ENCODE measurements around the gene TREML2. TPM values are rescaled to one million over a fixed set of nuclear protein-coding genes. Genes with fewer than 3 reads are reported as not detected.

The TREML2 gene
- polyA plus RNA-seq, 2 donors: 0.01 TPM; not detected in 1

DNA sequence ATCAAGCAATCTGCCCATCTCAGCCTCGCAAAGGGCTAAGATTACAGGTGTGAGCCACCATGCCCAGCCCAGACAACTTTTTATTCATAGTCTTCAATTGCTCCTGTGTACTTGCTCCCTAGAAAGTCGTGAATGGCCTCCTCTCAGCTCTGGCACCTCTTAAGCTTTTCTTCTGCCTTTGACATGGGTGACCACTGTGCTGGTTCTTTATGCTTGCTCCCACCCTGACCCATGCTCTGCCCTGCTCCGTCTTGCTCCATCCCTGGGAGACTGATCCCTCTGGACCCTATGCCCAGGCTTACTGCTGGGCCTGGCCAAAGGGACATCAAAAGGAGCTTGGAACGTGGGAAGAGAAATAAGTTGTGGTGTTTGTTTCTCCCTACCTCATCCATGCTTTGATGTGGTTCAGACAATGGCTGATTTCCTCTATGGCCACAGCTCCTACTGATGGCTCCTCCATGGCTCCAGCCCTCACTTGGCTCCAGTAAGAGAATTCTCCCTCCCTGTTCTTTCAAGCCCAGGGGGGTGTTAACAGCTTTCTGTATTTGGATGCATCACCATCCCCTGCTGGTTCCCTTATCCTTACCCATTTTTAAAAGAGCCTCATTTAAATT is 30.3 kb downstream of the TREML2 start:
- Histone ChIP-seq H3K27ac (ENCODE audit: low read depth in 2 of 2, low read length in 1 of 2) (no peak overlapping the region), H3K9me3 (ENCODE audit: control insufficient read depth in 2 of 2, insufficient read depth in 1 of 2, low read depth in 1 of 2, low read length in 1 of 2) (no peaks in the 10 kb centered on the region), H3K27me3 (ENCODE audit: control insufficient read depth in 1 of 2, insufficient read depth in 2 of 2, low read length in 2 of 2) (no peaks in the 10 kb centered on the region), H3K36me3 (ENCODE audit: control insufficient read depth in 2 of 2, insufficient read depth in 2 of 2, low read length in 1 of 2) (no peaks in the 10 kb centered on the region), H3K4me1 (ENCODE audit: control insufficient read depth in 2 of 2, insufficient read depth in 2 of 2, low read length in 1 of 2) (no peaks in the 10 kb centered on the region), H3K4me3 (ENCODE audit: low read depth in 1 of 2, low read length in 2 of 2) (no peak overlapping the region)
- 62 to 68% methylated on average over 4 of the region's 4 CpGs for WGBS, 2 donors

DNA sequence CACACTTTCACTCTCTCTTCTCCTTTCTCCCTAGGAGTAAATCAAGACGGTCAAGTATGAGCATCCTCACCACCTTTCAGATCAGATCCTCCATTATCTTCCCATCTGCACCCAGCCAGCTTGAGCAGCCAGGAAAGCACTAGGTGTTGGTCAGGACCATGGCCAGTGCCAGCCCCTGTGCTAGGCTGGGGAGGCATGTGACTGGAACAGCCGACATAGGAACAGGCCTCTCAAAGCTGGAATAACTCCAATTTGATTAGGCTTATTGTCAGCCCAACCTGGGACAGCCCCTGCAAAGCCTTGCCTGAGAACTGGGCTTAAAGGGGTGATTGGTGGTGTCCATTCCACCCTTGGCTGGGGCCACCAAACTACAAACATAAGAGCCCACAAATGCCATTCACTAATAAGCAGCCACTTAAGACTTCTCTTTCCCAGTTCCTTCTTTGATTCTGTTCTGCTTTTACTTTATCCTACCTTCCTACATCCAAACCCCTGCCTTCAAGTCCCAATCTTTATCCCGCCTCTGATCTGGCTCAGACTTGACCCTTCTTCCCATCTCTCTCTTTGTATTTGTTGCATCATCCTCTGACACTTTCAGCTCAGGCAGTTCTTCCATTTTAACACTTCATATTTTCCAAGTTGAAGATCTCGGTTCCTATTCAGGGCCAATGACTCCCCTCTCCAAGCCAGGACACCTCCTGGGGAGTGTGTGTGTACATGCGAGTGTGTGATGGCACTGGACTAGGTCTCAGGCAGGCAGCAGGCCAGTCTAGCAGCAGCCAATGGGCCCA is 33.6 kb downstream of the TREML2 start:
- Histone ChIP-seq H3K4me1 (ENCODE audit: control insufficient read depth in 2 of 2, insufficient read depth in 2 of 2, low read length in 1 of 2) (no peaks in the 10 kb centered on the region), H3K27me3 (ENCODE audit: control insufficient read depth in 1 of 2, insufficient read depth in 2 of 2, low read length in 2 of 2) (no peaks in the 10 kb centered on the region), H3K4me3 (ENCODE audit: low read depth in 1 of 2, low read length in 2 of 2) (no peak overlapping the region), H3K9me3 (ENCODE audit: control insufficient read depth in 2 of 2, insufficient read depth in 1 of 2, low read depth in 1 of 2, low read length in 1 of 2) (no peaks in the 10 kb centered on the region), H3K27ac (ENCODE audit: low read depth in 2 of 2, low read length in 1 of 2) (no peak overlapping the region), H3K36me3 (ENCODE audit: control insufficient read depth in 2 of 2, insufficient read depth in 2 of 2, low read length in 1 of 2) (no peaks in the 10 kb centered on the region)
- WGBS, 2 donors: 69% methylated on average over 5 of the region's 5 CpGs

DNA sequence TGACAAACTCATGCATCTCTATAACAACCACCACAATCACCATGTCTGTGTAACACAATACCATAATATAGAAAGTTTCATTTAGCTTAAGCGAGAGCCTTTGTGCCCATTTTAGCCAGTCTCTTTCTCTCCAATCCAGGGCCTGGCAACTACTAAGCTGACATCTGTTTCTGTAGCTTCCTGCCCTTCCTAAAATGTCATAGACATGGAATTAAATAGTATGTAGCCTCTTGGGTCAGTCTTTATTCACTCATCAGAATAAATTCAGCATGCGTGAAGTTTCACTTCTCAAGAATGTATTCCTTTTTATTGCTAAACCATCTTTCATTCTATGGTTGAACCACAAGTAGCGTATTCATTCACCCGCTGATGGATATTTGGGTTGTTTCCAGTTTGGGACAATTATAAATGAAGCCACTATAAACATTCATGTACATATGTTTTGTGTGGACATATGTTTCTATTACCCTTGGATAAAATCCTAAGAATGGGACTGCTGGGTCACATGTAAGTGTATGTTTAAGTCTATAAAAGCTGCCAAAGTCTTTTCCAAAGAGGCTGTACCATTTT is 36.3 kb downstream of the TREML2 start:
- Histone ChIP-seq H3K27me3 (ENCODE audit: control insufficient read depth in 1 of 2, insufficient read depth in 2 of 2, low read length in 2 of 2) (no peaks in the 10 kb centered on the region), H3K9me3 (ENCODE audit: control insufficient read depth in 2 of 2, insufficient read depth in 1 of 2, low read depth in 1 of 2, low read length in 1 of 2) (no peaks in the 10 kb centered on the region), H3K27ac (ENCODE audit: low read depth in 2 of 2, low read length in 1 of 2) (no peak overlapping the region), H3K4me1 (ENCODE audit: control insufficient read depth in 2 of 2, insufficient read depth in 2 of 2, low read length in 1 of 2) (no peaks in the 10 kb centered on the region), H3K4me3 (ENCODE audit: low read depth in 1 of 2, low read length in 2 of 2) (no peak overlapping the region), H3K36me3 (ENCODE audit: control insufficient read depth in 2 of 2, insufficient read depth in 2 of 2, low read length in 1 of 2) (no peaks in the 10 kb centered on the region)
- WGBS, 2 donors: 81 to 87% methylated on average over 4 of the region's 4 CpGs

DNA sequence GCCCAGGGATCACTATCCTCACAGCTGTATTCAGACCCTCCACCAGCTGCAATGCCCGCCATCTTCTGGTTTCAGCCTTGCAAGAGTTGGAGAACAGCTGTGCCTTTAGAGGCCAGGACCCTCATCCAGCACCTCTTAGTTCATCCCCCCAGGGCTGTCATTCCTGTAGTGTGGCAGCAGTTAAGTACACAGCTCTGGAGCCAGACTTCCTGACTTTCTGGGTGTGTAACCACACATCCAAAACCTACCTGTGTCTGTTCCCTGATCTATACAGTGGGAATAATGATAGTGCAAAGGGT is 37.6 kb downstream of the TREML2 start:
- H3K4me1 ChIP-seq (ENCODE audit: control insufficient read depth in 2 of 2, insufficient read depth in 2 of 2, low read length in 1 of 2): no peaks in the 10 kb centered on the region
- H3K4me3 ChIP-seq (ENCODE audit: low read depth in 1 of 2, low read length in 2 of 2): no peak overlapping the region
- no peaks in the 10 kb centered on the region for H3K9me3 ChIP-seq (ENCODE audit: control insufficient read depth in 2 of 2, insufficient read depth in 1 of 2, low read depth in 1 of 2, low read length in 1 of 2)
- no peak overlapping the region for H3K27ac ChIP-seq (ENCODE audit: low read depth in 2 of 2, low read length in 1 of 2)
- H3K36me3 ChIP-seq (ENCODE audit: control insufficient read depth in 2 of 2, insufficient read depth in 2 of 2, low read length in 1 of 2): no peaks in the 10 kb centered on the region
- no peaks in the 10 kb centered on the region for H3K27me3 ChIP-seq (ENCODE audit: control insufficient read depth in 1 of 2, insufficient read depth in 2 of 2, low read length in 2 of 2)
- WGBS, 2 donors: 89 to 94% methylated on average over 1 of the region's 1 CpG

GRCh38 chr6:41162687-41163418 is 38.1 kb downstream of the TREML2 start, which contains the start of gene TREM2:
TSS of gene TREM2 (minus strand) at chr6:41163116. CDS start at chr6:41163082, 34 bp downstream.
- no peaks in the 10 kb centered on the region for H3K36me3 ChIP-seq (ENCODE audit: control insufficient read depth in 2 of 2, insufficient read depth in 2 of 2, low read length in 1 of 2)
- no peak within 1 kb of the TSS for H3K27ac ChIP-seq (ENCODE audit: low read depth in 2 of 2, low read length in 1 of 2)
- H3K27me3 ChIP-seq (ENCODE audit: control insufficient read depth in 1 of 2, insufficient read depth in 2 of 2, low read length in 2 of 2): no peaks in the 10 kb centered on the region
- 74 to 77% methylated on average over 10 of the region's 10 CpGs for WGBS, 2 donors
- H3K4me3 ChIP-seq (ENCODE audit: low read depth in 1 of 2, low read length in 2 of 2): no peak within 1 kb of the TSS
- no peaks in the 10 kb centered on the region for H3K9me3 ChIP-seq (ENCODE audit: control insufficient read depth in 2 of 2, insufficient read depth in 1 of 2, low read depth in 1 of 2, low read length in 1 of 2)
- H3K4me1 ChIP-seq (ENCODE audit: control insufficient read depth in 2 of 2, insufficient read depth in 2 of 2, low read length in 1 of 2): no peaks in the 10 kb centered on the region

DNA sequence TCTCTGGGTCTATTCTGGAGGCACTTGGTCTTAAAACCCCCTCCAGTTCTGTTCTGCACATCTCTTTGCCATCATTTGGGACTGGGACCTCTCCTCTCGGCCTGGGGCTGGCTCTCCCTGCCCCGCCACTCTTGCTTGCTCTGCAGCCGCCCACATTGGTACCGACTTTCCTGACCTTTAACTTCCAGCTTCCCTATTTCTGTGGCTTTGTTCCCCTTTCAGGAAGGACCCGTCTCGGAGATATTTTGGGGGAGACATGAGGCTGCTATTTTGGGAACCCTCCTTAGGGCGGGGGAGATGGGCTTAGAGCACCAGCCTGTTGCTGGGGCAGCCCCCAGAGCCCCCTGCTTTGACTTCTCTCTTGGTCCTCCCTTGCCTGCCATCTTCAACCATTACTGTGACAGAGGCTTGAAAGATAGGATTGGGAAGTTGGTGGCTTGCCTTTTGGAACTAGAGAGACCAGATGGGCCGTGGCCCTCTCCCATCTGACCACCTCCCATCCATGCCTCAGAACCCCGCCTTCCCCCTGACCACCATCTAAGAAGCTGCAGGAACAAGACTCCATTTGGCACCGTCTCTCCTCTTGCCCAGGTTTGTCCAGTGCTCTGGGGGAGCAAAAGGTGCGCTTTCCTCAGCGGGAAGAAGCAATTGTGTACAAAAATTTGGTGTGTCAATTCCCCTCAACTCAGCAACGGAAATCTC is 38.9 kb downstream of the TREML2 start:
- WGBS, 2 donors: 72 to 78% methylated on average over 13 of the region's 13 CpGs
- Histone ChIP-seq H3K9me3 (ENCODE audit: control insufficient read depth in 2 of 2, insufficient read depth in 1 of 2, low read depth in 1 of 2, low read length in 1 of 2) (no peaks in the 10 kb centered on the region), H3K36me3 (ENCODE audit: control insufficient read depth in 2 of 2, insufficient read depth in 2 of 2, low read length in 1 of 2) (no peaks in the 10 kb centered on the region), H3K4me3 (ENCODE audit: low read depth in 1 of 2, low read length in 2 of 2) (no peak overlapping the region), H3K27me3 (ENCODE audit: control insufficient read depth in 1 of 2, insufficient read depth in 2 of 2, low read length in 2 of 2) (no peaks in the 10 kb centered on the region), H3K4me1 (ENCODE audit: control insufficient read depth in 2 of 2, insufficient read depth in 2 of 2, low read length in 1 of 2) (no peaks in the 10 kb centered on the region), H3K27ac (ENCODE audit: low read depth in 2 of 2, low read length in 1 of 2) (no peak overlapping the region)

DNA sequence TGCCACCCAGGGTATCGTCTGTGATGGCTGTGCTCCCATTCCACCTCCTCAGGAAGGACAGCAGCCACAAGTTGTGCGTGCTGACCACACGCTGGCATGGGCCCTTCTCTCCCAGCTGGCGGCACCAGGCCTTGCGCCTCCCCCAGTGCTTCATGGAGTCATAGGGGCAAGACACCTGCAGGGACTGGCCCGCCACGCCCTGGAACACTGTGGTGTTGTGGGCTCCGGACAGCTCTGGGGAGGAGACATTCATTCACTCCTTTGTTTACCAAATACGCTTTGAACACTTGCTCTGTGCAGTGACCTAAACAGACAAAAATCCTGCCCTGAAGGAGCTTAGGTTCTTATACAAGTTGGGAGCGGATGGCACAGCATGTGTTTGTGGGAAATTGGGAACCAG is 39.6 kb downstream of the TREML2 start:
- WGBS, 2 donors: 88 to 90% methylated on average over 10 of the region's 10 CpGs
- no peaks in the 10 kb centered on the region for H3K4me1 ChIP-seq (ENCODE audit: control insufficient read depth in 2 of 2, insufficient read depth in 2 of 2, low read length in 1 of 2)

DNA sequence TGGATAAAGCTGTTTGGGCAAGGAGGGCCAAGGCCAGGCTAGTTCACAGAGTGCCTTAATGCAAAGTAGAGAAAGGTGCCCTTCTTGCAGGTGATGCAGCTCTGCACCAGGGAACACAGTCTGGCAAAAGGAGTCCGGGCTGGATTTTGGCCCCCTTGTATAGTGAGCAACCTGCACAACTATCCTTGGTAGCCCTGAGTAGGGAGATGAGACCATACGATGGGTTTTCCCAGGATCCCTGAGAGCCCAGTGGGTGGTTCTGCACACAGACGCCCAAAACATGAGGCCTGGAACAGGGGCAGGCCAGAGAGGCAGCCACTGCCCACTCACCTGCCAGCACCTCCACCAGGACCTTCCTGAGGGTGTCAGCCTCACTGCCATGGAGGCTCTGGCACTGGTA is 40.0 kb downstream of the TREML2 start:
- Histone ChIP-seq H3K27me3 (ENCODE audit: control insufficient read depth in 1 of 2, insufficient read depth in 2 of 2, low read length in 2 of 2) (no peaks in the 10 kb centered on the region), H3K4me1 (ENCODE audit: control insufficient read depth in 2 of 2, insufficient read depth in 2 of 2, low read length in 1 of 2) (no peaks in the 10 kb centered on the region), H3K27ac (ENCODE audit: low read depth in 2 of 2, low read length in 1 of 2) (no peak overlapping the region), H3K36me3 (ENCODE audit: control insufficient read depth in 2 of 2, insufficient read depth in 2 of 2, low read length in 1 of 2) (no peaks in the 10 kb centered on the region), H3K4me3 (ENCODE audit: low read depth in 1 of 2, low read length in 2 of 2) (no peak overlapping the region), H3K9me3 (ENCODE audit: control insufficient read depth in 2 of 2, insufficient read depth in 1 of 2, low read depth in 1 of 2, low read length in 1 of 2) (no peaks in the 10 kb centered on the region)
- WGBS, 2 donors: 82 to 88% methylated on average over 3 of the region's 3 CpGs

More for the DNA sequence above, 39.6 kb downstream of the TREML2 start:
- no peak overlapping the region for H3K27ac ChIP-seq (ENCODE audit: low read depth in 2 of 2, low read length in 1 of 2)
- H3K36me3 ChIP-seq (ENCODE audit: control insufficient read depth in 2 of 2, insufficient read depth in 2 of 2, low read length in 1 of 2): no peaks in the 10 kb centered on the region
- H3K27me3 ChIP-seq (ENCODE audit: control insufficient read depth in 1 of 2, insufficient read depth in 2 of 2, low read length in 2 of 2): no peaks in the 10 kb centered on the region
- H3K9me3 ChIP-seq (ENCODE audit: control insufficient read depth in 2 of 2, insufficient read depth in 1 of 2, low read depth in 1 of 2, low read length in 1 of 2): no peaks in the 10 kb centered on the region
- H3K4me3 ChIP-seq (ENCODE audit: low read depth in 1 of 2, low read length in 2 of 2): no peak overlapping the region

- Histone ChIP-seq H3K4me3 (ENCODE audit: low read depth in 1 of 2, low read length in 2 of 2) (no peak overlapping the region), H3K9me3 (ENCODE audit: control insufficient read depth in 2 of 2, insufficient read depth in 1 of 2, low read depth in 1 of 2, low read length in 1 of 2) (no peaks in the 10 kb centered on the region), H3K27me3 (ENCODE audit: control insufficient read depth in 1 of 2, insufficient read depth in 2 of 2, low read length in 2 of 2) (no peaks in the 10 kb centered on the region), H3K4me1 (ENCODE audit: control insufficient read depth in 2 of 2, insufficient read depth in 2 of 2, low read length in 1 of 2) (no peaks in the 10 kb centered on the region), H3K27ac (ENCODE audit: low read depth in 2 of 2, low read length in 1 of 2) (no peak overlapping the region), H3K36me3 (ENCODE audit: control insufficient read depth in 2 of 2, insufficient read depth in 2 of 2, low read length in 1 of 2) (no peaks in the 10 kb centered on the region)
- WGBS, 2 donors: 43 to 56% methylated on average over 12 of the region's 12 CpGs
These were observed 41.4 kb downstream of the TREML2 start for GRCh38 chr6:41159415-41160082.

Data from esophagus (tissue), 2 donors.